ENCODE results near the gene APBA2. TPM values are rescaled to one million over a fixed set of nuclear protein-coding genes. Genes with fewer than 3 reads are reported as not detected.
"Not testable (repeated sequence)": the region's sequence is repeated elsewhere in the genome, so short reads cannot be mapped to it uniquely, and the experiment has no call there.

The APBA2 gene
- total RNA-seq, 1 donor from 2014 or later: 11.7 TPM

GRCh38 chr15:28997791-28998190 is 112.0 kb downstream of the APBA2 start:
- no peak for DNase-seq (ENCODE audit: low read depth)

- DNase-seq (ENCODE audit: low read depth): no peak
These were observed 112.7 kb downstream of the APBA2 start for GRCh38 chr15:28998511-28998910.

- no peak for DNase-seq (ENCODE audit: low read depth)
These were observed 117.5 kb downstream of the APBA2 start for GRCh38 chr15:29003191-29003839.

DNA sequence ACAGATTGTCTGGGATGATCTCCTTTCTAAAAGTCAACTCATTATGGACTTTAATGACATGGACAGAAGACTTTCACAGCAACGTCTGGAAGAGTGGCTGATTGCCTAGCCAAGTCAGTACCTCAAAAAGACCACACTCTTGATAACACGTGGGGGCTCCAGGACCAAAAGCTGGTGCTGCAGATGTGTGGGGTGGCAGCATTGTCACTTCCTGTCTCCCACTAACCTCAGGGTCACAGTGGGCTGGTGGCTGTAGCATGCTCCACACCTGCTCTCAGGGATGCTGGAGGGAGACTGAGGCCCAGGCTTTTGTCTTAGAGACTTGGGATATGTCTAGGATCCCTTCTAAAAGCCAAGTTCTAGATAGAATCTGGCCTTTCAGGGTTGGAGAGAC is 118.1 kb downstream of the APBA2 start:
- no peak for DNase-seq (ENCODE audit: low read depth)

- no peak for DNase-seq (ENCODE audit: low read depth)
These were observed 120.2 kb downstream of the APBA2 start for GRCh38 chr15:29005931-29006330.

GRCh38 chr15:29008846-29009245 is 123.1 kb downstream of the APBA2 start:
- DNase-seq (ENCODE audit: low read depth): no peak

- DNase-seq (ENCODE audit: low read depth): no peak
These were observed 126.3 kb downstream of the APBA2 start for GRCh38 chr15:29012097-29012496.

- DNase-seq (ENCODE audit: low read depth): no peak
These were observed 128.7 kb downstream of the APBA2 start for GRCh38 chr15:29014493-29014892.

DNA sequence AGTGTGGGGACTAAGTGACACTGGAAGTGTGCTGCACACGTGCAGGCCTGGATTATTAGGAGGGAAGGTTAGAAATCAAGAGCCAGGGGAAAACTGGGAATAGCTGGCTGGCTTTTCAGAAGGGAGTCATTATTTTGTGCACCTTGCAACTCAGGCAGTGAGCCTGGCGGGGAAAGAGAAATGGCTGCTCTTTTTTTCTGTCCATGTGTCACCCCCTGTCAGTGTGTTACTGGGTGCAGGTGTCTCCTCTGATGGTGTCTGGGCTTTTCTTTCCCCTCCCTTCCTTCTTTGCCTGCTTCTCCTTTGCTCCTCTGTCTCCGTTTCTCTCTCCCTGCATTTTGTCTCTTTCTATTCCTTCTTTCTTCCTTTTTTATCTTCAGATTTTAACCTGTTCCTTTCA is 130.7 kb downstream of the APBA2 start:
- DNase-seq (ENCODE audit: low read depth): no peak

DNA sequence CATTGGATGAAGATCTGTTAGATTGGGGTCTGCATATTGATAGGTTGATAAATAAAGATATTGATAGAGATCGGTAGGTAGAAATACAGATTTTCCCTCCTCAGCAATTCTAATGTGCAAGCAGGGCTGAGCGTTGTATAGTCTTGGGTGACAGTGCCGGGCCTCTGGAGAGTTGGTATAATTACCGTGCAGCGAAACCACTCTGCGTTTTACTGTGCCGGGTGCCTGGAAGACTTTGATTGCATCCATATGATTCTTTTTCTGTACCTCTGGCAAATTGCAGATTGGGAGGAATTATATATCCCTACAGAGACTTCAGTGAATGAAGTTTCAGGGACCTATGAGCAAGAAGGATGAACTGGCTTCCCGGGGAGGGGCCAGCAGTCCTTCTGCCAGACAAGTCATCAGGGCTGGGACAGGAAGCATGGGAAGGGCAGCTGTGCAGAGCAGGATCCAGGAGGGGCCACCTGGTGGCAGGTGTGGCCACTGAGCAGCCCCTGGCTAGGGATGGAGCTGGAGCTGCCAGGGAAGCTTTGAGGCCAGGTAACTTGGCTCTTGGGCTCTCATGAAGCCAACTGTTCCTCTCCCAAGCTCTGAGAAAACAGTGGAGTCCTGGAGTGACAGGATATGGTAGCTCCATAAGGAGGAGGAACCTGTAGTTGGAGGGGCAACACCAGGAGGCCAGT is 132.5 kb downstream of the APBA2 start:
- DNase-seq (ENCODE audit: low read depth): no peak

DNA sequence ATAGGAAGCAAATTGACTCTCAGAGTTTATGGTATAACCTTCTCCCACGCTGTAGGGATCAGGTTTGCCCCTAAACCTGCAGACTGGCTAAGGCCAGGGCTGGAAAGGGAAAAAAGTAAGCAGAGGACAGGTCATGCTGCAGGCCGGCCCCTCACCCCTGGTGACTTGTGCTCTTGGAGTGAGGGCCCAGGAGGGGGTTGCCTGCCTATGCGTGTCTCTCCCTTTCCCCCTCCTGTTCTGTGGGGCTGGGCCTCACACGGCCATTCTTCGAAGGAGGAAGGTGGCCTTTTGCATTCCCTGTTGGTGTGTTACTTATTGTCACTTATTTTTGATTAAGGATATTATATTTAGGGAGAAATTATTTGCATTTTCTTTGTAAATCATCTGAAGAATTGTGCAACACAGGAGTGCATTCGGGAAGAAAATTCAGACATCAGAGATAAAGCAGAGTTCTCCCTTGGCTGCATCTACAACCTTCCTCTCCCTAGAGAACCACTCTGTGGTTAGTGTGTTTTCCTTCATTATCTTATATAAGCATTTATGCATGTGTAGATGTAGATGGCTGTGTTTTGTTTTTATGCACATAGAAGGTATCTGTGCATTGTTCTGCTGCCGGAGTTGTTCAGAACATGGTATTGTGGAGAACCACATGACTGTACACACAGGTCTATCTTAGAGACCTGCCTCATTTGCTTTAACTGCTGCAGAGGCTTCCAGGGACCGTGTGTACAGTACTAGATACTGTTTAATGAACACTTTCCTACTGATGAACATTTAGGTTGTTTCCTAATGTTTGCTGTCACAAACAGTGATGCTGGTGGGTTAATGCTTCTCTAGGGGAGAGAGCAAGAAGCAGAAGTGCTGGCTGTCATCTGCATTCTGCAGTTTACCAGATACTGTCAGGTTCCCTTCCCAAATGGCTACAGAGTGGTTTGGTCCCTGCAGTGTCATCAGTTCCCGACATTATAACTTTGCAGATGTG is 133.5 kb downstream of the APBA2 start:
- DNase-seq (ENCODE audit: low read depth): no peak

GRCh38 chr15:29021857-29022256 is 136.1 kb downstream of the APBA2 start:
- DNase-seq (ENCODE audit: low read depth): no peak

GRCh38 chr15:29024662-29025061 is 138.9 kb downstream of the APBA2 start:
- no peak for DNase-seq (ENCODE audit: low read depth)

- DNase-seq (ENCODE audit: low read depth): not testable (repeated sequence)
These were observed 139.6 kb downstream of the APBA2 start for GRCh38 chr15:29025411-29025810.

GRCh38 chr15:29028158-29028557 is 142.4 kb downstream of the APBA2 start:
- DNase-seq (ENCODE audit: low read depth): not testable (repeated sequence)

GRCh38 chr15:29029651-29030195 is 143.9 kb downstream of the APBA2 start:
- no peak for DNase-seq (ENCODE audit: low read depth)

DNA sequence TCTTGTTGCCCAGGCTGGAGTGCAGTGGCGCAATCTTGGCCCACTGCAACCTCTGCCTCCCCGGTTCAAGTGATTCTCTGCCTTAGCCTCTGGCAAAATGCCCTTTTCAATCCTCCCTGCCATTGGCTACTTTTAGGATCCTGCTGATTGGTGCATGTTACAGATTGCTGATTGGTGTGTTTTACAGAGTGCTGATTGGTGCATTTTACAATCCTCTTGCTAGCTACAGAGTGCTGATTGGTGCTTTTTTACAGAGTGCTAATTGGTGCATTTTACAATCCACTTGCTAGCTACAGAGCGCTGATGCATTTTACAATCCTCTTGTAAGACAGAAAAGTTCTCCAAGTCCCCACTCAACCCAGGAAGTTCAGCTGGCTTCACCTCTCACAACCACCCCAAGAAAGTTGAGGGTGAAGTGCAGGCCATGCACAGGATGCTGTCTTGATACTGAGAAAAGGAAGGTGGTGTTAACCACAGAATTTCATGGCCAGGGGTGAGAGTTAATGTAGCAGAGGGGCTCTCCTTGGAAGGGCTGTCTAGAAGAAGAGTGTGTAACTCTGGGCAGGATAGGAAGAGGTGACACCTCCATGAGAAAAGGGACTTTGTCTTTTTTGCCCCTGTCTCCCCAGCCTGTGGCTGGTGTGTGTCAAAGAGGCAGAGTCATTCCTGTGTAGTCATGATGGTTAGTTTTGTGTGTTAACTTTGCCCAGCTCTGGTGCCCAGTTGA is 145.9 kb downstream of the APBA2 start:
- DNase-seq (ENCODE audit: low read depth): no peak

GRCh38 chr15:29032229-29032625 is 146.5 kb downstream of the APBA2 start:
- DNase-seq (ENCODE audit: low read depth): no peak

DNA sequence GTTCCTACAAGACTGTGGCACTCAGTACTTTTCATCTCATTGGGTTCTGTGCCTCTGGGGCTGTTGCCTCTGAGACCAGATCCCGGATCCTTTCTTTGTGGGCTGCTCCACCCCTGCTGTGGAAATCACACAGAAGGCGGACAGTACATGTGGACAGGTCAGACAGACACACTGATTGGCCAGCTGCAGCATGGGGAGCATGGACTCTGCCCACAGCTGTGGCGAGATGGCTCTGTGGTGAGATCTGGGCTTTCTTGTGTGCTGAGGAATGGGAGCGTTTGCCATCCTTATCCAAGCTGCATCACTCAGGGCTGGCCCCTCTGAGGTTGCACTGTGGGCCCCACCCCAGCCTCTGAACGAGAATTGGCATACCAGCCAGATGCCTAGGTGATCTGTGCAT is 147.0 kb downstream of the APBA2 start:
- no peak for DNase-seq (ENCODE audit: low read depth)

GRCh38 chr15:29034151-29034550 is 148.4 kb downstream of the APBA2 start:
- no peak for DNase-seq (ENCODE audit: low read depth)

DNA sequence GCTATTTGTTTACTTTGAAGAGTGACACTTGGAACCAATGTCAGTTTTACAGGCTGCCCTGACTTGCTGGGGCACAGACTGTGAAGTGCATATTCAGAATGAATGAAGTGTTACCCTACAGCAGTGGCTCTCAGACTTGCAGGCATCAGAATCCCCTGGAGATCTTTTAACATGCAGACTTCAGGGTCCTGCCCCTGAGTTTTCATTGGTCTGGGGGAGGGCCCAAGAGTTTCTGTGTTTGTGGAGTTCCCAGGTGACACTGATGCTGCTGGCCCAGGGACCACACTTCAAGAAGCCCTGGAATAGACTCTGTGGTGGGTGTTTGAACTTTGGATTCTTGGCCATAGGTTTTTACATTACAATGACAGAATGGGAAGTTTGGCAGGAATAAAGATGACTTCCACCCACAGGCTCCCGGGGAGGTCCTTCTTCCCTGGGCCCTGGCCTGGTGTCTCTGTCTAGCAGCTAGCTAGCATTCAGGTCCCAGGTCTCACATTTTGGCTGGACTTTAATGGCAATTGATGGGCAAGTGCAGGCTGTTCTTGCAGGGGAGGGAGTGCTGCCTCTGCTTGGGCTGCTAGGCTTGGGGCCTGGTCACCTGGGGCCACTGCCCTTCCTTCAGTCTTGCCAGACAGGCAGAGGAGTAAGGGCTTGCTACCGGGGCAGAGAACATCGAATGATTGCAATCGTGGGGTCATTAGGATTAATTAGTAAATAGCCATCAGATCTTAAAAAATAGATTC is 149.0 kb downstream of the APBA2 start:
- DNase-seq (ENCODE audit: low read depth): no peak

Measured in renal cortical epithelial cell (primary cell).